AG09309 (cell line): Measurements from ENCODE around the gene WFDC10B.
"Not testable (repeated sequence)": the region's sequence is repeated elsewhere in the genome, so short reads cannot be mapped to it uniquely, and the experiment has no call there.

ENCODE experiments used
- DNase-seq: peaks from one replicate; pipeline ENCODE4 v3.0.0-alpha.2; 2010; ENCODE audit warnings: low read depth
- H3K4me3 ChIP-seq: 2 replicates; pipeline ENCODE4 v1.5.1; 2011; ENCODE audit warnings: mild to moderate bottlenecking, low read depth, low read length, moderate library complexity; ENCODE audit not compliant: control insufficient read depth
- CTCF ChIP-seq: IDR thresholded peaks from 2 replicates; pipeline ENCODE4 v1.5.1; 2011; ENCODE audit warnings: mild to moderate bottlenecking, low read depth, low read length, inconsistent platforms; ENCODE audit not compliant: insufficient read depth, control insufficient read depth; ENCODE audit errors: missing control alignments

WFDC10B gene

GRCh38 chr20:45649312-45649863, 55.4 kb downstream of the WFDC10B start:
- no peak overlapping the region for H3K4me3 ChIP-seq
- no peak for TF ChIP-seq CTCF
- DNase-seq: no peak

GRCh38 chr20:45647441-45648050, 57.3 kb downstream of the WFDC10B start:
- no peak for DNase-seq
- TF ChIP-seq CTCF: no peak
- no peak overlapping the region for H3K4me3 ChIP-seq

GRCh38 chr20:45646875-45647274, 57.9 kb downstream of the WFDC10B start:
- DNase-seq: no peak
- TF ChIP-seq CTCF: no peak
- no peak overlapping the region for H3K4me3 ChIP-seq

GRCh38 chr20:45645869-45646268, 59.0 kb downstream of the WFDC10B start:
- not testable (repeated sequence) for H3K4me3 ChIP-seq, DNase-seq

GRCh38 chr20:45641076-45641475, 63.7 kb downstream of the WFDC10B start:
- H3K4me3 ChIP-seq, DNase-seq: not testable (repeated sequence)

- DNase-seq: no peak
- no peak for TF ChIP-seq CTCF
- no peak overlapping the region for H3K4me3 ChIP-seq
Measured at GRCh38 chr20:45639687-45640086, 65.1 kb downstream of the WFDC10B start.

- no peak for DNase-seq
- no peak for TF ChIP-seq CTCF
- H3K4me3 ChIP-seq: no peak overlapping the region
Measured at GRCh38 chr20:45636513-45636912, 68.3 kb downstream of the WFDC10B start.
